Cardiac muscle cell (in vitro differentiated cells and primary cell): Measurements from ENCODE around the gene POLR2M. TPM values are rescaled to one million over a fixed set of nuclear protein-coding genes. Genes with fewer than 3 reads are reported as not detected.

ENCODE experiments used
- DNase-seq, 2 donors: peaks; one replicate each; pipeline versions ENCODE4 v3.0.0 to v3.0.0-alpha.2; 2010 to 2017; ENCODE audit warnings: low read depth in 1 of 2, low spot score in 1 of 2
- H3K27ac ChIP-seq: fragments of 200-600 bp; sonication (generic); 2 replicates; pipeline ENCODE4 v1.5.1; 2016
- H3K27me3 ChIP-seq: fragments of 200-600 bp; sonication (generic); 2 replicates; pipeline ENCODE4 v1.6.0; 2016; ENCODE audit warnings: control low read depth
- H3K36me3 ChIP-seq: fragments of 200-600 bp; sonication (generic); 2 replicates; pipeline ENCODE4 v1.5.1; 2016; ENCODE audit warnings: control low read depth
- H3K4me1 ChIP-seq: fragments of 200-600 bp; sonication (generic); 2 replicates; pipeline ENCODE4 v1.8.1; 2017; ENCODE audit warnings: low read depth, mild to moderate bottlenecking, mixed run types
- H3K4me3 ChIP-seq: fragments of 200-600 bp; sonication (generic); 2 replicates; pipeline ENCODE4 v1.5.1; 2016; ENCODE audit warnings: mild to moderate bottlenecking
- H3K9me3 ChIP-seq: fragments of 200-600 bp; sonication (generic); 2 replicates; pipeline ENCODE4 v1.5.1; 2017; ENCODE audit warnings: low read depth, mild to moderate bottlenecking, control low read depth
- polyA plus RNA-seq: library from polyadenylated mRNA; unstranded; fragments of >200 nt; fragmentation: Nextera tagmentation; extraction: Ambion mirVana; gene quantifications from 2 replicates; pipeline ENCODE4 v1.2.1, GENCODE V29; 2016
- total RNA-seq: library from RNA; depleted of rRNA; stranded (reverse); fragments of >200 nt; gene quantifications from 2 replicates; pipeline ENCODE4 v1.2.3, GENCODE V29; 2016
- TF ChIP-seq, protein P1 (sequence below): IDR thresholded peaks from 2 replicates; pipeline ENCODE4 v1.5.1; 2012; ENCODE audit warnings: low read depth, mild to moderate bottlenecking, low read length

Gene POLR2M
- 222 and 225 TPM in 2 replicates for total RNA-seq
- 24.9 and 29.5 TPM in 2 replicates for polyA plus RNA-seq

DNA sequence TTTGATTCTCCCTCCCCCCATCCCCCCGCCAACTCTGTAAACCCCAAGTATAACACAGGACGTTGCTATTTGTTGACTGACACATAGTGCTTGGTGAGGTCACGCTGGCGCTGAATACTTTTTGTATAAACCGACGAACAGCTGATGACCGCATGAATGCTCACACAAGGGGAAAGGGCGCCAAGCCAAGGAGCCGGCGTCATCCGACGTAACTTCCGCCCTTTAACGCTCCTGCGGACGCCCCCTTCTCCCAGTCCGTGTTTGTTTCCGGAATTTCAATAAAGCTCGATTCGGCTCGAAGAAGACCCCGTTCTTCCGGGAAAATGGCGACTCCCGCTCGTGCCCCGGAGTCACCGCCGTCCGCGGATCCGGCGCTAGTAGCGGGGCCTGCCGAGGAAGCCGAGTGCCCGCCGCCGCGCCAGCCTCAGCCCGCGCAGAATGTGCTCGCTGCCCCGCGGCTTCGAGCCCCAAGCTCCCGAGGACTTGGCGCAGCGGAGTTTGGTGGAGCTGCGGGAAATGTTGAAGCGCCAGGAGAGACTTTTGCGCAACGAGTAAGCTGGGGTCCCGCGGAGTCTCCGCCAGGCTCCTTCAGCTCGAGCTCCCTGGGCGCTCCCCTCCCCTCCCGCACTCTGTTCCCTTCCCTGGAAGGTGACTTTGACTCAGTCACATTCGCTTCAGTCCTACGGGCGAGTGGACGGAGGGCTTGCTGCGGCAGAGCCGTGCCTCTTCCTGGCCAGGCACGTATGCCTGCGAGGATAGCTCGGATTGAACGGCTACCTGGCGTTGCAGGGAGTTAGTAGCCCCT is at the start of gene POLR2M:
POLR2M (plus strand) TSS at position 310 of the 805 bp plus-strand sequence; CDS start at position 439, 129 bp downstream.
- Histone ChIP-seq H3K27me3 (no peaks in the 10 kb centered on the region), H3K4me3 (peak within 1 kb of the TSS; percentile 81), H3K9me3 (no peaks in the 10 kb centered on the region), H3K4me1 (peaks cover 11% of the 10 kb centered on the region), H3K36me3 (peaks cover 25% of the 10 kb centered on the region), H3K27ac (peak within 1 kb of the TSS; percentile 97)
- TF ChIP-seq, protein P1, sequence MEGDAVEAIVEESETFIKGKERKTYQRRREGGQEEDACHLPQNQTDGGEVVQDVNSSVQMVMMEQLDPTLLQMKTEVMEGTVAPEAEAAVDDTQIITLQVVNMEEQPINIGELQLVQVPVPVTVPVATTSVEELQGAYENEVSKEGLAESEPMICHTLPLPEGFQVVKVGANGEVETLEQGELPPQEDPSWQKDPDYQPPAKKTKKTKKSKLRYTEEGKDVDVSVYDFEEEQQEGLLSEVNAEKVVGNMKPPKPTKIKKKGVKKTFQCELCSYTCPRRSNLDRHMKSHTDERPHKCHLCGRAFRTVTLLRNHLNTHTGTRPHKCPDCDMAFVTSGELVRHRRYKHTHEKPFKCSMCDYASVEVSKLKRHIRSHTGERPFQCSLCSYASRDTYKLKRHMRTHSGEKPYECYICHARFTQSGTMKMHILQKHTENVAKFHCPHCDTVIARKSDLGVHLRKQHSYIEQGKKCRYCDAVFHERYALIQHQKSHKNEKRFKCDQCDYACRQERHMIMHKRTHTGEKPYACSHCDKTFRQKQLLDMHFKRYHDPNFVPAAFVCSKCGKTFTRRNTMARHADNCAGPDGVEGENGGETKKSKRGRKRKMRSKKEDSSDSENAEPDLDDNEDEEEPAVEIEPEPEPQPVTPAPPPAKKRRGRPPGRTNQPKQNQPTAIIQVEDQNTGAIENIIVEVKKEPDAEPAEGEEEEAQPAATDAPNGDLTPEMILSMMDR, result no peak
- peak; percentile 92 to 100 for DNase-seq

- no peak overlapping the region for H3K27ac ChIP-seq
- no peak overlapping the region for H3K4me3 ChIP-seq
- TF ChIP-seq, protein P1, result no peak
- H3K27me3 ChIP-seq, result no peaks in the 10 kb centered on the region
- H3K36me3 ChIP-seq, result peaks cover 13% of the 10 kb centered on the region
- H3K9me3 ChIP-seq, result no peaks in the 10 kb centered on the region
- DNase-seq, result no peak
- H3K4me1 ChIP-seq, result peaks cover 19% of the 10 kb centered on the region
Measured at GRCh38 chr15:57657619-57658018, 48.9 kb upstream of the POLR2M start.

DNA sequence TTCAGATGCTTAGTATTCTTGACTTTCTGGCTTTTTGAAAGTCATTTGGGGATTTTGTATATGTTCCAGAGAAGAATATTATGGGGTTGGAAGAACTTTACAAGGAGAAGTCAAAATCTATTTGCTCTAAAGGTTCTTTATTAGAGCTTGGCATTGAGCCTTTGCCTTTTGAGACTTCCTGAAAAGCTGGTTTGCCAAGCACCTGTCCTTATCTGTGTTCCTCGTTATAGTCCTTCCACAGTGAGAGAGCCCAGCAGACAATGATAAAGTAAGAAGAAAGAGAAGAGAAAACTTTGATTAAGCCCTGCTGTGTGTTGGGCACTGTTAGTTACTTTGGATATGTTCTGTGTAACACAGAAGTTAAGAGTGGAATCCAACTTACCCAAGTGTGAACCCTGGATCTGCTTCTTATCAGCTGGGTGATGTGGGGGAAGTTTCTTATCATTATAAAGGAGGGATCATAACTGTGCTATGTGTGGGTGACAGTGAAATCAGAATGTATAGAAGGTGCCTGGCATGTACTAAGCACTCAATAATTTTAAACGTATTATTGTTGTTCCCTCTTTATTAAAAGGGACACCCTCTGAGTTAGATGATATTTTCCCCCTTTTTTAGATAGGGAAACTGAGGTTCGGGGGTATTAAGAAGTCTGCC is 44.3 kb upstream of the POLR2M start:
- H3K9me3 ChIP-seq, result no peaks in the 10 kb centered on the region
- H3K27ac ChIP-seq, result no peak overlapping the region
- H3K4me1 ChIP-seq, result peaks cover 8% of the 10 kb centered on the region
- H3K4me3 ChIP-seq, result no peak overlapping the region
- DNase-seq, result no peak
- TF ChIP-seq, protein P1, result no peak
- H3K36me3 ChIP-seq, result peaks cover 13% of the 10 kb centered on the region
- H3K27me3 ChIP-seq, result no peaks in the 10 kb centered on the region

DNA sequence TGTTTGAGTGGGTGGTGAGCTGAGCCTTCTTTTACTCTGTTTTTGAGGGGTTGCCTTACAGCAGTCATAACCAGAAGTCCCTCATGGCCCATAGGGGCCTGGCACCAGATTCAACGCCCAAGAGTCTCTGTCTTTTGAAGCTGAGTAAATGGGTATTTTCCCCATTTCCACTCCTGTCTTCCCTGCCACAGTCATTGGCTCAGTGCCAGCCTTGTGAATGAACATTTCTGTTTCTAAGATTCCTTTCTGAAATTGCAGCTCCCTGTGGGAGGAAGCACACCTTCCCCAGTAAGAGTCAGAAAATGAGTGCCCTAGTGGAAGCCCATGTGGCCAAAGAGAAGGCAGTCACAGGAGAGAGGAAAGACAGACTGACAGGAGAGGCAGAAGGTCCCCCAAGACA is 43.7 kb upstream of the POLR2M start:
- TF ChIP-seq, protein P1, result no peak

GRCh38 chr15:57663262-57663661 is 43.3 kb upstream of the POLR2M start:
- Histone ChIP-seq H3K27ac (no peak overlapping the region), H3K4me3 (no peak overlapping the region), H3K4me1 (peaks cover 8% of the 10 kb centered on the region), H3K9me3 (no peaks in the 10 kb centered on the region), H3K36me3 (peaks cover 13% of the 10 kb centered on the region), H3K27me3 (no peaks in the 10 kb centered on the region)
- TF ChIP-seq, protein P1, result no peak
- no peak for DNase-seq

More for the DNA sequence above, 43.7 kb upstream of the POLR2M start:
- no peaks in the 10 kb centered on the region for H3K9me3 ChIP-seq
- peaks cover 13% of the 10 kb centered on the region for H3K36me3 ChIP-seq
- H3K27me3 ChIP-seq, result no peaks in the 10 kb centered on the region
- peak in 1 of 2 donors; percentile 24 for DNase-seq
- peaks cover 8% of the 10 kb centered on the region for H3K4me1 ChIP-seq
- no peak overlapping the region for H3K27ac ChIP-seq
- H3K4me3 ChIP-seq, result no peak overlapping the region
